K562 (cell line): Measurements from ENCODE around the gene TBC1D10A. TPM values are rescaled to one million over a fixed set of nuclear protein-coding genes. Genes with fewer than 3 reads are reported as not detected.

Experiments used
- CREB1 ChIP-seq, 2 experiments: sonication (generic) in 1 of 2; formaldehyde crosslinking in 1 of 2; IDR thresholded peaks; 2 replicates each; pipeline versions ENCODE4 v1.6.1 to v1.8.0; 2012 to 2022; ENCODE audit warnings: inconsistent platforms in 1 of 2, mild to moderate bottlenecking in 1 of 2, missing genetic modification reagents in 1 of 2, moderate library complexity in 1 of 2
- ELF1 ChIP-seq: fragments of 200-800 bp; sonication (Bioruptor generic); IDR thresholded peaks from 2 replicates; pipeline ENCODE4 v1.6.1; 2016; ENCODE audit warnings: missing genetic modification characterization, missing compliant biosample characterization
- EP400 ChIP-seq: fragments of 450-650 bp; IDR thresholded peaks from 2 replicates; pipeline ENCODE4 v1.6.1; 2017; ENCODE audit warnings: antibody characterized with exemption, mild to moderate bottlenecking, moderate library complexity
- POLR2B ChIP-seq: fragments of 450-650 bp; IDR thresholded peaks from 2 replicates; pipeline ENCODE4 v1.6.1; 2018; ENCODE audit warnings: low read depth; ENCODE audit not compliant: partially characterized antibody
- PTBP1 ChIP-seq: fragments of 200-400 bp; formaldehyde crosslinking; IDR thresholded peaks from 2 replicates; pipeline ENCODE4 v1.6.1; 2017; ENCODE audit warnings: low read depth, low read length
- U2AF1 ChIP-seq: fragments of 200-400 bp; formaldehyde crosslinking; optimal IDR thresholded peaks from 2 replicates; pipeline ENCODE3; 2017; ENCODE audit warnings: mild to moderate bottlenecking, low read depth, low read length, moderate library complexity
- XRCC5 ChIP-seq: fragments of 200-400 bp; formaldehyde crosslinking; IDR thresholded peaks from 2 replicates; pipeline ENCODE4 v1.6.1; 2017; ENCODE audit warnings: low read depth, mild to moderate bottlenecking, low read length
- polyA plus RNA-seq, 8 experiments: library from polyadenylated mRNA; depleted of rRNA in 4 of 8; stranded (reverse) in 5 of 8; unstranded in 3 of 8; fragments of >200 nt; fragmentation: Nextera tagmentation in 2 of 8; fragmentation: Illumina TruSeq in 1 of 8; extraction: Ambion mirVana in 2 of 8; extraction: Trizol in 1 of 8; gene quantifications; 2 replicates each; pipeline versions ENCODE4 v1.2.1 to v1.2.3, GENCODE V29; 2011 to 2014; ENCODE audit warnings: inconsistent platforms in 1 of 8, missing spikeins in 1 of 8
- total RNA-seq, 7 experiments: library from RNA; depleted of rRNA in 6 of 7; stranded (reverse); fragments of >200 nt in 6 of 7; fragmentation: Illumina TruSeq in 2 of 7; extraction: Trizol in 2 of 7; gene quantifications; 2 replicates each; pipeline versions ENCODE4 v1.2.1 to v1.2.3, GENCODE V29; 2011 to 2021; ENCODE audit warnings: low replicate concordance in 1 of 7
- TF ChIP-seq, protein P1 (sequence below): fragments of 450-650 bp; formaldehyde crosslinking; IDR thresholded peaks from 2 replicates; pipeline ENCODE4 v1.4.0; 2022; ENCODE audit warnings: missing genetic modification characterization
- TF ChIP-seq, protein P2 (sequence below): IDR thresholded peaks from 2 replicates; pipeline ENCODE4 v1.6.1; 2016; ENCODE audit warnings: missing genetic modification characterization, missing compliant biosample characterization

The TBC1D10A gene
- total and polyA plus RNA-seq, 9 of the 15 experiments (the other 6 are each of a cell fraction or from before 2014, with no cell fraction given), result 0.13 to 10.4 (median 4.6) TPM

- TF ChIP-seq U2AF1, result peak; percentile 15
- TF ChIP-seq PTBP1, result no peak
- TF ChIP-seq POLR2B, result peak; percentile 80
- TF ChIP-seq CREB1 (IDR thresholded peaks at IDR 0.05), result peak; percentile 94
- peak; percentile 96 for TF ChIP-seq CREB1 (CRISPR knock-in tag; IDR thresholded peaks at IDR 0.05)
- peak; percentile 88 for TF ChIP-seq ELF1 (tag)
- TF ChIP-seq, protein P1, sequence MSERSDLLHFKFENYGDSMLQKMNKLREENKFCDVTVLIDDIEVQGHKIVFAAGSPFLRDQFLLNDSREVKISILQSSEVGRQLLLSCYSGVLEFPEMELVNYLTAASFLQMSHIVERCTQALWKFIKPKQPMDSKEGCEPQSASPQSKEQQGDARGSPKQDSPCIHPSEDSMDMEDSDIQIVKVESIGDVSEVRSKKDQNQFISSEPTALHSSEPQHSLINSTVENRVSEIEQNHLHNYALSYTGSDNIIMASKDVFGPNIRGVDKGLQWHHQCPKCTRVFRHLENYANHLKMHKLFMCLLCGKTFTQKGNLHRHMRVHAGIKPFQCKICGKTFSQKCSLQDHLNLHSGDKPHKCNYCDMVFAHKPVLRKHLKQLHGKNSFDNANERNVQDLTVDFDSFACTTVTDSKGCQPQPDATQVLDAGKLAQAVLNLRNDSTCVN, result no peak
- TF ChIP-seq XRCC5, result no peak
- TF ChIP-seq, protein P2, sequence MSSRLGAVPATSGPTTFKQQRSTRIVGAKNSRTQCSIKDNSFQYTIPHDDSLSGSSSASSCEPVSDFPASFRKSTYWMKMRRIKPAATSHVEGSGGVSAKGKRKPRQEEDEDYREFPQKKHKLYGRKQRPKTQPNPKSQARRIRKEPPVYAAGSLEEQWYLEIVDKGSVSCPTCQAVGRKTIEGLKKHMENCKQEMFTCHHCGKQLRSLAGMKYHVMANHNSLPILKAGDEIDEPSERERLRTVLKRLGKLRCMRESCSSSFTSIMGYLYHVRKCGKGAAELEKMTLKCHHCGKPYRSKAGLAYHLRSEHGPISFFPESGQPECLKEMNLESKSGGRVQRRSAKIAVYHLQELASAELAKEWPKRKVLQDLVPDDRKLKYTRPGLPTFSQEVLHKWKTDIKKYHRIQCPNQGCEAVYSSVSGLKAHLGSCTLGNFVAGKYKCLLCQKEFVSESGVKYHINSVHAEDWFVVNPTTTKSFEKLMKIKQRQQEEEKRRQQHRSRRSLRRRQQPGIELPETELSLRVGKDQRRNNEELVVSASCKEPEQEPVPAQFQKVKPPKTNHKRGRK, result no peak
- TF ChIP-seq EP400, result peak; percentile 91
- TF ChIP-seq, all 486 proteins: peak for 93
Measured at GRCh38 chr22:30356449-30357235, 29.9 kb upstream of the TBC1D10A start, which contains the start of the genes CCDC157 and SF3A1 (continued).
